ENCODE data around the gene PIK3CG. TPM values are rescaled to one million over a fixed set of nuclear protein-coding genes. Genes with fewer than 3 reads are reported as not detected.

Gene PIK3CG
- total and polyA plus RNA-seq, 2 donors (not counting 1 experiment from before 2014, with no cell fraction given): 13.3 to 44.8 TPM

GRCh38 chr7:106858618-106859532 is 6.2 kb upstream of the PIK3CG start:
- POLR2A ChIA-PET: no interaction called here
- peak overlapping the region; percentile 29 for H3K27ac Mint-ChIP-seq

More at GRCh38 chr7:106858618-106859532, 6.2 kb upstream of the PIK3CG start:
- 75% methylated on average over 2 of the region's 10 CpGs for WGBS (ENCODE audit: insufficient coverage)
- Histone ChIP-seq H3K27ac (ENCODE audit: low read length in 2 of 2) (no peak overlapping the region), H4K20me1 (ENCODE audit: control insufficient read depth, insufficient read depth, low read length, poor library complexity, severe bottlenecking) (no peaks in the 10 kb centered on the region), H3K36me3 (replicated peaks in 1 of 2; ENCODE audit: control extremely low read depth in 1 of 2, control insufficient read depth in 1 of 2, extremely low read depth in 1 of 2, insufficient read depth in 2 of 2, low read length in 1 of 2) (no peaks in the 10 kb centered on the region), H3K4me3 (ENCODE audit: control extremely low read depth in 1 of 5, extremely low read depth in 1 of 5, insufficient read depth in 1 of 5, low read depth in 2 of 5, low read length in 4 of 5) (no peak overlapping the region), H3K9me3 (ENCODE audit: control extremely low read depth in 1 of 3, control insufficient read depth in 2 of 3, insufficient read depth in 1 of 3, low read length in 2 of 3) (peaks cover 0 to 12% (median 0%) of the 10 kb centered on the region in 3 donors), H3K4me2 (replicated peaks; ENCODE audit: low read depth, low read length, poor library complexity, severe bottlenecking) (no peak overlapping the region), H3K27me3 (replicated peaks in 1 of 4; ENCODE audit: control extremely low read depth in 1 of 4, control insufficient read depth in 3 of 4, insufficient read depth in 4 of 4, low read length in 3 of 4) (no peaks in the 10 kb centered on the region), H3K4me1 (ENCODE audit: control insufficient read depth in 2 of 2, insufficient read depth in 2 of 2, low read length in 2 of 2) (peaks cover 18 to 22% of the 10 kb centered on the region in 2 donors), H2AFZ (ENCODE audit: insufficient read depth, low read depth, low read length, poor library complexity, severe bottlenecking) (no peak overlapping the region), H3K9ac (ENCODE audit: low read length) (no peak overlapping the region), H3K79me2 (ENCODE audit: control insufficient read depth, insufficient read depth, low read length) (peaks cover 30% of the 10 kb centered on the region)
- CTCF ChIA-PET: interaction anchor here (0.7 to 1.3 kb wide), 2 partner anchors 65 to 1016 kb away, joined by 4 read pairs; no protein-coding TSS in a partner anchor
- DNase-seq: no peak
- Mint-ChIP-seq H3K27me3 (no peaks in the 10 kb centered on the region), H3K9me3 (ENCODE audit: insufficient read depth) (no peaks in the 10 kb centered on the region), H3K4me3 (no peak overlapping the region), H3K4me1 (peaks cover 36% of the 10 kb centered on the region)
- intact Hi-C loops (cut with micrococcal nuclease): no loop called here
- ATAC-seq (ENCODE audit: low read depth): no peak
- TF ChIP-seq EZH2 (IDR thresholded peaks at IDR 0.05; ENCODE audit: borderline replicate concordance, insufficient read depth, low read depth, low read length, poor library complexity, severe bottlenecking) (no peak), CTCF (IDR thresholded peaks at IDR 0.05) (no peak)

Data from B cell (primary cell).